GM23338 (cell line): ENCODE data around the gene PKHD1. TPM values are rescaled to one million over a fixed set of nuclear protein-coding genes. Genes with fewer than 3 reads are reported as not detected.

Experiments used
- EZH2 ChIP-seq: fragments of 200-600 bp; sonication (generic); IDR thresholded peaks from one replicate; pipeline ENCODE4 v1.8.0; 2017; ENCODE audit warnings: antibody characterized with exemption, mild to moderate bottlenecking, low read depth; ENCODE audit not compliant: unreplicated experiment
- NANOG ChIP-seq: IDR thresholded peaks from 2 replicates; pipeline ENCODE4 v1.6.1; 2016; ENCODE audit warnings: antibody characterized with exemption, borderline replicate concordance
- STAT1 ChIP-seq: IDR thresholded peaks from one replicate; pipeline ENCODE4 v1.6.1; 2016; ENCODE audit warnings: antibody characterized with exemption; ENCODE audit not compliant: unreplicated experiment
- polyA plus RNA-seq: library from polyadenylated mRNA; unstranded; fragments of >200 nt; fragmentation: Nextera tagmentation; extraction: Ambion mirVana; gene quantifications from 2 replicates; pipeline ENCODE4 v1.2.1, GENCODE V29; 2016
- total RNA-seq: library from RNA; depleted of rRNA; stranded (reverse); fragments of >200 nt; shearing (Covaris generic); gene quantifications from 2 replicates; pipeline ENCODE4 v1.2.3, GENCODE V29; 2014
- TF ChIP-seq, protein P1 (sequence below): fragments of 250-450 bp; sonication (Bioruptor Pico); IDR thresholded peaks from 2 replicates; pipeline ENCODE4 v1.5.0; 2020; ENCODE audit warnings: mild to moderate bottlenecking, moderate library complexity
- TF ChIP-seq, protein P2 (sequence below): IDR thresholded peaks from one replicate; pipeline ENCODE4 v1.6.1; 2018; ENCODE audit warnings: antibody characterized with exemption; ENCODE audit not compliant: unreplicated experiment
- TF ChIP-seq, protein P3 (sequence below): IDR thresholded peaks from 2 replicates; pipeline ENCODE4 v1.6.1; 2016; ENCODE audit warnings: antibody characterized with exemption

PKHD1 gene
- total and polyA plus RNA-seq, 2 experiments from 2014 or later, result 0.03 to 0.07 TPM

DNA sequence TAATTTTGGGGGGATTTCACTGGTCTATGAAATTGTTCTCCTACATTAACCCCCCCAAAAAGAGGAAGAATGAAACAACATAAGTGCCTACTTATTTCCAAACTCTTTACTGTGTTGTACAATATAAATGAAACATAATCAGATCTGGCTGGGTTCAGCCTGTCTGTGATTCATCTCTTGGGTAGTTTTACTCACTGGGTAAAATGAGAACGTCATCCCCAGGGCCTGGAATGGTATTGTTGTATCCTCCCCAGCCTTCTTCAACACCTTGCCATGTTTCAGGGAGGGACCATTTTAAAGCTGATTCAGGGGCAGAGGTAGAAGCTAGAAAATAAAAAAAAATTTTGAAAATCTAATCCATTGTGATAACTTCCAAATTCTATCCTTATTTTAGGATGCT is 256.7 kb downstream of the PKHD1 start (continued):
- TF ChIP-seq, protein P1, sequence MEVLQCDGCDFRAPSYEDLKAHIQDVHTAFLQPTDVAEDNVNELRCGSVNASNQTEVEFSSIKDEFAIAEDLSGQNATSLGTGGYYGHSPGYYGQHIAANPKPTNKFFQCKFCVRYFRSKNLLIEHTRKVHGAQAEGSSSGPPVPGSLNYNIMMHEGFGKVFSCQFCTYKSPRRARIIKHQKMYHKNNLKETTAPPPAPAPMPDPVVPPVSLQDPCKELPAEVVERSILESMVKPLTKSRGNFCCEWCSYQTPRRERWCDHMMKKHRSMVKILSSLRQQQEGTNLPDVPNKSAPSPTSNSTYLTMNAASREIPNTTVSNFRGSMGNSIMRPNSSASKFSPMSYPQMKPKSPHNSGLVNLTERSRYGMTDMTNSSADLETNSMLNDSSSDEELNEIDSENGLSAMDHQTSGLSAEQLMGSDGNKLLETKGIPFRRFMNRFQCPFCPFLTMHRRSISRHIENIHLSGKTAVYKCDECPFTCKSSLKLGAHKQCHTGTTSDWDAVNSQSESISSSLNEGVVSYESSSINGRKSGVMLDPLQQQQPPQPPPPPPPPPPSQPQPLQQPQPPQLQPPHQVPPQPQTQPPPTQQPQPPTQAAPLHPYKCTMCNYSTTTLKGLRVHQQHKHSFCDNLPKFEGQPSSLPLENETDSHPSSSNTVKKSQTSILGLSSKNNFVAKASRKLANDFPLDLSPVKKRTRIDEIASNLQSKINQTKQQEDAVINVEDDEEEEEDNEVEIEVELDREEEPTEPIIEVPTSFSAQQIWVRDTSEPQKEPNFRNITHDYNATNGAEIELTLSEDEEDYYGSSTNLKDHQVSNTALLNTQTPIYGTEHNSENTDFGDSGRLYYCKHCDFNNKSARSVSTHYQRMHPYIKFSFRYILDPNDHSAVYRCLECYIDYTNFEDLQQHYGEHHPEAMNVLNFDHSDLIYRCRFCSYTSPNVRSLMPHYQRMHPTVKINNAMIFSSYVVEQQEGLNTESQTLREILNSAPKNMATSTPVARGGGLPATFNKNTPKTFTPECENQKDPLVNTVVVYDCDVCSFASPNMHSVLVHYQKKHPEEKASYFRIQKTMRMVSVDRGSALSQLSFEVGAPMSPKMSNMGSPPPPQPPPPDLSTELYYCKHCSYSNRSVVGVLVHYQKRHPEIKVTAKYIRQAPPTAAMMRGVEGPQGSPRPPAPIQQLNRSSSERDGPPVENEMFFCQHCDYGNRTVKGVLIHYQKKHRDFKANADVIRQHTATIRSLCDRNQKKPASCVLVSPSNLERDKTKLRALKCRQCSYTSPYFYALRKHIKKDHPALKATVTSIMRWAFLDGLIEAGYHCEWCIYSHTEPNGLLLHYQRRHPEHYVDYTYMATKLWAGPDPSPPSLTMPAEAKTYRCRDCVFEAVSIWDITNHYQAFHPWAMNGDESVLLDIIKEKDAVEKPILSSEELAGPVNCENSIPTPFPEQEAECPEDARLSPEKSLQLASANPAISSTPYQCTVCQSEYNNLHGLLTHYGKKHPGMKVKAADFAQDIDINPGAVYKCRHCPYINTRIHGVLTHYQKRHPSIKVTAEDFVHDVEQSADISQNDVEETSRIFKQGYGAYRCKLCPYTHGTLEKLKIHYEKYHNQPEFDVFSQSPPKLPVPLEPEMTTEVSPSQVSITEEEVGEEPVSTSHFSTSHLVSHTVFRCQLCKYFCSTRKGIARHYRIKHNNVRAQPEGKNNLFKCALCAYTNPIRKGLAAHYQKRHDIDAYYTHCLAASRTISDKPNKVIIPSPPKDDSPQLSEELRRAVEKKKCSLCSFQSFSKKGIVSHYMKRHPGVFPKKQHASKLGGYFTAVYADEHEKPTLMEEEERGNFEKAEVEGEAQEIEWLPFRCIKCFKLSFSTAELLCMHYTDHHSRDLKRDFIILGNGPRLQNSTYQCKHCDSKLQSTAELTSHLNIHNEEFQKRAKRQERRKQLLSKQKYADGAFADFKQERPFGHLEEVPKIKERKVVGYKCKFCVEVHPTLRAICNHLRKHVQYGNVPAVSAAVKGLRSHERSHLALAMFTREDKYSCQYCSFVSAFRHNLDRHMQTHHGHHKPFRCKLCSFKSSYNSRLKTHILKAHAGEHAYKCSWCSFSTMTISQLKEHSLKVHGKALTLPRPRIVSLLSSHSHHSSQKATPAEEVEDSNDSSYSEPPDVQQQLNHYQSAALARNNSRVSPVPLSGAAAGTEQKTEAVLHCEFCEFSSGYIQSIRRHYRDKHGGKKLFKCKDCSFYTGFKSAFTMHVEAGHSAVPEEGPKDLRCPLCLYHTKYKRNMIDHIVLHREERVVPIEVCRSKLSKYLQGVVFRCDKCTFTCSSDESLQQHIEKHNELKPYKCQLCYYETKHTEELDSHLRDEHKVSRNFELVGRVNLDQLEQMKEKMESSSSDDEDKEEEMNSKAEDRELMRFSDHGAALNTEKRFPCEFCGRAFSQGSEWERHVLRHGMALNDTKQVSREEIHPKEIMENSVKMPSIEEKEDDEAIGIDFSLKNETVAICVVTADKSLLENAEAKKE (CRISPR knock-in tag), result no peak
- TF ChIP-seq EZH2 (no peak), NANOG (no peak), STAT1 (no peak)
- TF ChIP-seq, protein P2, sequence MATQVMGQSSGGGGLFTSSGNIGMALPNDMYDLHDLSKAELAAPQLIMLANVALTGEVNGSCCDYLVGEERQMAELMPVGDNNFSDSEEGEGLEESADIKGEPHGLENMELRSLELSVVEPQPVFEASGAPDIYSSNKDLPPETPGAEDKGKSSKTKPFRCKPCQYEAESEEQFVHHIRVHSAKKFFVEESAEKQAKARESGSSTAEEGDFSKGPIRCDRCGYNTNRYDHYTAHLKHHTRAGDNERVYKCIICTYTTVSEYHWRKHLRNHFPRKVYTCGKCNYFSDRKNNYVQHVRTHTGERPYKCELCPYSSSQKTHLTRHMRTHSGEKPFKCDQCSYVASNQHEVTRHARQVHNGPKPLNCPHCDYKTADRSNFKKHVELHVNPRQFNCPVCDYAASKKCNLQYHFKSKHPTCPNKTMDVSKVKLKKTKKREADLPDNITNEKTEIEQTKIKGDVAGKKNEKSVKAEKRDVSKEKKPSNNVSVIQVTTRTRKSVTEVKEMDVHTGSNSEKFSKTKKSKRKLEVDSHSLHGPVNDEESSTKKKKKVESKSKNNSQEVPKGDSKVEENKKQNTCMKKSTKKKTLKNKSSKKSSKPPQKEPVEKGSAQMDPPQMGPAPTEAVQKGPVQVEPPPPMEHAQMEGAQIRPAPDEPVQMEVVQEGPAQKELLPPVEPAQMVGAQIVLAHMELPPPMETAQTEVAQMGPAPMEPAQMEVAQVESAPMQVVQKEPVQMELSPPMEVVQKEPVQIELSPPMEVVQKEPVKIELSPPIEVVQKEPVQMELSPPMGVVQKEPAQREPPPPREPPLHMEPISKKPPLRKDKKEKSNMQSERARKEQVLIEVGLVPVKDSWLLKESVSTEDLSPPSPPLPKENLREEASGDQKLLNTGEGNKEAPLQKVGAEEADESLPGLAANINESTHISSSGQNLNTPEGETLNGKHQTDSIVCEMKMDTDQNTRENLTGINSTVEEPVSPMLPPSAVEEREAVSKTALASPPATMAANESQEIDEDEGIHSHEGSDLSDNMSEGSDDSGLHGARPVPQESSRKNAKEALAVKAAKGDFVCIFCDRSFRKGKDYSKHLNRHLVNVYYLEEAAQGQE, result no peak
- TF ChIP-seq, protein P3, sequence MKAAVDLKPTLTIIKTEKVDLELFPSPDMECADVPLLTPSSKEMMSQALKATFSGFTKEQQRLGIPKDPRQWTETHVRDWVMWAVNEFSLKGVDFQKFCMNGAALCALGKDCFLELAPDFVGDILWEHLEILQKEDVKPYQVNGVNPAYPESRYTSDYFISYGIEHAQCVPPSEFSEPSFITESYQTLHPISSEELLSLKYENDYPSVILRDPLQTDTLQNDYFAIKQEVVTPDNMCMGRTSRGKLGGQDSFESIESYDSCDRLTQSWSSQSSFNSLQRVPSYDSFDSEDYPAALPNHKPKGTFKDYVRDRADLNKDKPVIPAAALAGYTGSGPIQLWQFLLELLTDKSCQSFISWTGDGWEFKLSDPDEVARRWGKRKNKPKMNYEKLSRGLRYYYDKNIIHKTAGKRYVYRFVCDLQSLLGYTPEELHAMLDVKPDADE, result no peak
